Lung (tissue), 12 donors: ENCODE data around the gene RNF144A. TPM values are rescaled to one million over a fixed set of nuclear protein-coding genes. Genes with fewer than 3 reads are reported as not detected.

ENCODE experiments used
- ATAC-seq: fragments of 200-7000 bp; cut with Tn5 transposase; one replicate; pipeline ENCODE4 v1.9.1; 2020; ENCODE audit warnings: moderate number of reproducible peaks; ENCODE audit not compliant: insufficient read depth, low FRiP score
- DNase-seq, 3 donors: peaks; one replicate each; pipeline ENCODE4 v3.0.0-alpha.2; 2013 to 2017
- H3K27ac ChIP-seq, 2 donors: one replicate each; pipeline ENCODE4 v1.5.1; 2013; ENCODE audit warnings: mild to moderate bottlenecking in 2 of 2, moderate library complexity in 2 of 2, control low read depth in 1 of 2, inconsistent platforms in 1 of 2, low read depth in 1 of 2, low read length in 1 of 2
- H3K27me3 ChIP-seq, 3 donors: one replicate each; pipeline ENCODE4 v1.5.1; 2013; ENCODE audit warnings: low read length in 2 of 3; ENCODE audit not compliant: control insufficient read depth in 3 of 3, insufficient read depth in 3 of 3
- H3K36me3 ChIP-seq, 4 donors: one replicate each; pipeline ENCODE4 v1.5.1; 2013; ENCODE audit warnings: low read length in 4 of 4, mild to moderate bottlenecking in 1 of 4, moderate library complexity in 1 of 4; ENCODE audit not compliant: control insufficient read depth in 4 of 4, insufficient read depth in 4 of 4
- H3K4me1 ChIP-seq, 5 donors: one replicate each; pipeline ENCODE4 v1.5.1; 2013; ENCODE audit warnings: low read length in 5 of 5, mild to moderate bottlenecking in 2 of 5, moderate library complexity in 1 of 5; ENCODE audit not compliant: control insufficient read depth in 5 of 5, insufficient read depth in 5 of 5
- H3K4me3 ChIP-seq: one replicate; pipeline ENCODE4 v1.5.1; 2013; ENCODE audit warnings: mild to moderate bottlenecking, control low read depth, moderate library complexity
- H3K9ac ChIP-seq, 2 donors: one replicate each; pipeline ENCODE4 v1.5.1; 2013; ENCODE audit warnings: low read length in 2 of 2, control low read depth in 1 of 2; ENCODE audit not compliant: insufficient read depth in 1 of 2
- H3K9me3 ChIP-seq, 4 donors: one replicate each; pipeline ENCODE4 v1.5.1; 2013; ENCODE audit warnings: low read length in 3 of 4, mild to moderate bottlenecking in 1 of 4, moderate library complexity in 1 of 4; ENCODE audit not compliant: control insufficient read depth in 4 of 4, insufficient read depth in 3 of 4
- WGBS, 2 donors: extraction: QIAGEN DNeasy Blood & Tissue Kit; methylation state at CpG; one replicate each; pipeline ENCODE4 v1.1.7; 2013; 5-methylcytosine and 5-hydroxymethylcytosine counted together
- polyA plus RNA-seq, 2 donors: library from polyadenylated mRNA; stranded (reverse); fragments of 200-250 nt; gene quantifications; one replicate each; pipeline ENCODE4 v1.2.1, GENCODE V29; 2013
- total RNA-seq, 2 donors: library from RNA; depleted of rRNA in 1 of 2; stranded (reverse); fragments of >200 nt in 1 of 2; gene quantifications; one replicate each; pipeline ENCODE4 v1.2.1, GENCODE V29; 2014 to 2021
- TF ChIP-seq, protein P1 (sequence below): IDR thresholded peaks from 2 replicates; pipeline ENCODE4 v1.5.1; 2012; ENCODE audit warnings: mild to moderate bottlenecking; ENCODE audit errors: control extremely low read depth, extremely low read depth
- donor health status: control.
- donor health status: control.
- donor health status: Bipolar disorder and iron deficiency.
- donor health status: healthy.
- donor health status: DM: yes; HTN: yes; CAD: no.

Gene RNF144A
- total and polyA plus RNA-seq, 4 donors, result 2.7 to 25.3 (median 5.8) TPM

DNA sequence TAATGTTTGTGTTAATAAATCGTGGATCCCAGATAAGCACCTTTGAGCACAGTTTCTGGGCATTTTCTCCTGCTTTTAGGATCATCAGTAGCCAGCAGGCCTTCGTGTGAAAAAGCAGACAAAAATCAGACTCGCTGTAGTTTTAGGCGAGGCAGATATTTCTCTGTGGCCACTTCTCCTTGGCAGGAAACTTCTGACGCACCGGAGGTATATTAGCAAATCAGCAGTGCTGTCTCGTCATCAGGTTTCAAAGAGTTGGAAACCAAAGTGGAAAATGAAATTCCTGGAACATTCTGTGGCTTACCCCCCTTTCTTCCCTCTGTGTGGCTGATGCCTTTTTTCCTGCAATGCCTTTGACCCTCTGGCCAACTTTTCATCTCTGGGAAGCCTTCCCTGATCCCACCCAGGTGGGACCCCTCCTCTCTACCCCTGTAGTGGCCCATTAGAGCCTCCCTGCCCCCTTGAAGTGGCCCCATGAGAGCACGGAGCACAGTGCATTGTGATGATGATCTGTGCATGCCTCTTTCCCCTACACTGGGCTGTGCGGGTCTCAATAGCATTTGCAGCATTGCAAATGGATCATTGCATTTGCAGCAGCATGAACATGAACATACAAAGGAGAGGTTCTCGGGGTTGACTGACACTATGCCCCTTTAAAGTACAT, 93.3 kb downstream of the RNF144A start:
- ATAC-seq (no peak), DNase-seq (peak in 2 of 3 donors; percentile 52 to 72)
- Histone ChIP-seq H3K27me3 (no peaks in the 10 kb centered on the region), H3K4me3 (no peak overlapping the region), H3K27ac (peak overlapping the region in 1 of 2 donors; percentile 65), H3K9ac (no peak overlapping the region), H3K36me3 (no peaks in the 10 kb centered on the region), H3K4me1 (peaks cover 8 to 47% (median 33%) of the 10 kb centered on the region in 5 donors), H3K9me3 (no peaks in the 10 kb centered on the region)
- WGBS, 2 donors, result 50 to 58% methylated on average over 10 of the region's 10 CpGs
- TF ChIP-seq, protein P1, sequence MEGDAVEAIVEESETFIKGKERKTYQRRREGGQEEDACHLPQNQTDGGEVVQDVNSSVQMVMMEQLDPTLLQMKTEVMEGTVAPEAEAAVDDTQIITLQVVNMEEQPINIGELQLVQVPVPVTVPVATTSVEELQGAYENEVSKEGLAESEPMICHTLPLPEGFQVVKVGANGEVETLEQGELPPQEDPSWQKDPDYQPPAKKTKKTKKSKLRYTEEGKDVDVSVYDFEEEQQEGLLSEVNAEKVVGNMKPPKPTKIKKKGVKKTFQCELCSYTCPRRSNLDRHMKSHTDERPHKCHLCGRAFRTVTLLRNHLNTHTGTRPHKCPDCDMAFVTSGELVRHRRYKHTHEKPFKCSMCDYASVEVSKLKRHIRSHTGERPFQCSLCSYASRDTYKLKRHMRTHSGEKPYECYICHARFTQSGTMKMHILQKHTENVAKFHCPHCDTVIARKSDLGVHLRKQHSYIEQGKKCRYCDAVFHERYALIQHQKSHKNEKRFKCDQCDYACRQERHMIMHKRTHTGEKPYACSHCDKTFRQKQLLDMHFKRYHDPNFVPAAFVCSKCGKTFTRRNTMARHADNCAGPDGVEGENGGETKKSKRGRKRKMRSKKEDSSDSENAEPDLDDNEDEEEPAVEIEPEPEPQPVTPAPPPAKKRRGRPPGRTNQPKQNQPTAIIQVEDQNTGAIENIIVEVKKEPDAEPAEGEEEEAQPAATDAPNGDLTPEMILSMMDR, result no peak

DNA sequence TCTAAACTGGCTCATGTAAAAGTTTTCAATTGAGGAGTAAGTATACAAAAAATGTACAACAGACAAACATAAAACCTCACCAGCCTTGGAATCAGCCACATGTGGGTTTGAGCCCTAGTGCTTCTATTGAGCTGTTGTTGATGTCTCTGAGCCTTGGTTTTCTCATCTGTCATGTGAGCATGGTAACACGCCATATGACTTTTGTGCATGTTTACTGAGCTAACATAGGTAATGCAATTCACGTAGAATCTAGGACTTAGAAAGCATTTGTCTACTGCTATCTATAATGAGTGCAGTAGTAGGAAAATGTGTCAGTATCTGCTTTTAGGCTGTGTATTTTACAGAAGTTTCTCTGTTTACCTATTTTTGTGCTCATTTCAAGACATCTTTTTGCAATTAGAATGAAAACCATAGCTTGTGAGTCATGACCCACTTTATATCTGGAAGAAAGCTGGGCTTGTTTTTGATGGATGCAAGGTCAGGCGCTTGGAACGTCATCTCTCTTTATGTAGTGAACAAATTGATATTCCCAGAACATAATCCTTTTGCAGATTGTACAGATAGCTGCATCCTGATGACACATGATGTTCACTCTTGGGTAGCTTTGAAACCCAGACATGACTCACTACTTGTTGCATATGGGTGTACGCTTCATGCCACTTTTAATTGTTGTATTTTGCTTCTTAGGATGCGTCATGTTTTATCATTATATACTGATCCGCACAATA, 94.3 kb downstream of the RNF144A start:
- no peak overlapping the region for H3K27ac ChIP-seq
- ATAC-seq, result no peak
- 89 to 97% methylated on average over 7 of the region's 7 CpGs for WGBS, 2 donors
- TF ChIP-seq, protein P1, result no peak
- peaks cover 8 to 57% (median 33%) of the 10 kb centered on the region in 5 donors for H3K4me1 ChIP-seq
- H3K9me3 ChIP-seq, result no peaks in the 10 kb centered on the region
- no peaks in the 10 kb centered on the region for H3K27me3 ChIP-seq
- peaks cover 0 to 1% (median 0%) of the 10 kb centered on the region in 4 donors for H3K36me3 ChIP-seq
- no peak overlapping the region for H3K9ac ChIP-seq
- DNase-seq, result no peak
- H3K4me3 ChIP-seq, result no peak overlapping the region

DNA sequence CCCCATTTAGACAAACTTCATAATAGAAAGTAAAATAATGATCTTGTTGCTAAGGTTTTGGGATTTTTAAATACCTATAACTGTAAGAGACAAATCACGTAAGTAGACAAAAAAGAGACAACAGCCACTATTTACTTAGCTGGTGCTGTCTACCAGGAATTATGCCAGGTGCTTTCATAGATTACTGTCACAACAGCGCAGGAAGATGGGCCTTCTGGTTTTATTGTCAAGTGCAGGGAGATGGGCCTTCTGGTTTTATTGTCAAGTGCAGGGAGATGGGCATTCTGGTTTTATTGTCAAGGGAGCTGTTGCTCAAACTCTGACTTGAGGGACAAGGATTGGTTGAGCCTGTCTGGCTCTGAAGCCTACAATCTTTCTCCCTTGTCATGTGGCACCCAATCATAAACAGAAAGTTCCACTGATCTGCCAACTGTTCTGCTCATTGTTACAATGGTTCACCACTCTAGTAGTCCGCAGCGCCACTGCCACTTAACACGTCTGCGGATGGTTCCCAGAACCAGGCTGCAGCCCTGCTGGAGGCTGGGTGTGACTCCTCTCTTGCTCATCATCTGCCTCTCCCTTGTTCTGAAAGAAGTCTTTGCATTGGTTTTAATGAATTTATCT, 95.0 kb downstream of the RNF144A start:
- Histone ChIP-seq H3K9ac (no peak overlapping the region), H3K9me3 (no peaks in the 10 kb centered on the region), H3K27ac (peak overlapping the region in 1 of 2 donors; percentile 55), H3K27me3 (no peaks in the 10 kb centered on the region), H3K36me3 (peaks cover 0 to 1% (median 0%) of the 10 kb centered on the region in 4 donors), H3K4me1 (peaks cover 8 to 59% (median 33%) of the 10 kb centered on the region in 5 donors), H3K4me3 (no peak overlapping the region)
- 94 to 97% methylated on average over 6 of the region's 6 CpGs for WGBS, 2 donors
- ATAC-seq (no peak), DNase-seq (no peak)
- TF ChIP-seq, protein P1, result no peak
